A549 (cell line): Measurements from ENCODE around the gene HDHD5. TPM values are rescaled to one million over a fixed set of nuclear protein-coding genes. Genes with fewer than 3 reads are reported as not detected.

Experiments
- ATAC-seq, 2 experiments: fragments of 200-7000 bp in 1 of 2; fragments of >200 bp in 1 of 2; cut with Nextera tagmentation in 1 of 2; cut with Tn5 transposase in 1 of 2; 3 replicates each; pipeline versions ENCODE4 v1.8.0 to v1.9.1; 2018 to 2020; ENCODE audit warnings: mild to moderate bottlenecking in 1 of 2, moderate library complexity in 1 of 2
- CTCF ChIA-PET: fragments of 300-600 bp; sonication (Branson Sonifier 250); formaldehyde crosslinking; extraction: SDS; loops from one replicate; lab custom pipeline; 2021; ENCODE audit warnings: antibody characterized with exemption, inconsistent platforms; lab: Yijun Ruan, JAX
- POLR2A ChIA-PET: fragments of 350-600 bp; formaldehyde crosslinking; extraction: SDS; loops from one replicate; lab custom pipeline; 2021; ENCODE audit warnings: antibody characterized with exemption, inconsistent platforms; lab: Yijun Ruan, JAX
- DNase-seq, 2 experiments: peaks; one replicate each; pipeline versions ENCODE4 v3.0.0 to v3.0.0-alpha.2; 2011 to 2016; ENCODE audit warnings: low read depth in 1 of 2, low spot score in 1 of 2
- FAIRE-seq: peaks from 2 replicates; lab custom pipeline; 2011; peaks lifted over from hg19 to GRCh38; lab: Jason Lieb, UNC
- H3K27ac ChIP-seq, 2 experiments: fragments of >200 bp; sonication (Bioruptor Twin); formaldehyde crosslinking; 3 replicates each; pipeline ENCODE4 v1.5.1; 2016 to 2017
- H3K4me1 ChIP-seq: fragments of >200 bp; sonication (Bioruptor Twin); formaldehyde crosslinking; 3 replicates; pipeline ENCODE4 v1.6.1; 2016
- H3K4me2 ChIP-seq: fragments of >200 bp; sonication (Bioruptor Twin); formaldehyde crosslinking; 3 replicates; pipeline ENCODE4 v1.6.1; 2016
- H3K4me3 ChIP-seq: fragments of >200 bp; sonication (Bioruptor Twin); formaldehyde crosslinking; 3 replicates; pipeline ENCODE4 v1.5.1; 2016
- H3K9me3 ChIP-seq: fragments of >200 bp; sonication (Bioruptor Twin); formaldehyde crosslinking; 3 replicates; pipeline ENCODE4 v1.6.1; 2016
- CBX8 ChIP-seq: fragments of 200-600 bp; sonication (generic); IDR thresholded peaks from 2 replicates; pipeline ENCODE4 v1.6.1; 2016
- CHD4 ChIP-seq: fragments of 200-600 bp; sonication (generic); IDR thresholded peaks from 2 replicates; pipeline ENCODE4 v1.6.1; 2016; ENCODE audit warnings: antibody characterized with exemption, mild to moderate bottlenecking, borderline replicate concordance
- EHF ChIP-seq: fragments of 250-450 bp; sonication (Bioruptor Pico); IDR thresholded peaks from 2 replicates; pipeline ENCODE4 v1.5.0; 2020; ENCODE audit warnings: mild to moderate bottlenecking
- EHMT2 ChIP-seq: fragments of 200-600 bp; sonication (generic); IDR thresholded peaks from 2 replicates; pipeline ENCODE4 v1.6.1; 2016; ENCODE audit warnings: antibody characterized with exemption, low read depth, mild to moderate bottlenecking, moderate library complexity
- ESRRA ChIP-seq: fragments of 150-350 bp; IDR thresholded peaks from 2 replicates; pipeline ENCODE4 v1.6.1; 2014; ENCODE audit warnings: mild to moderate bottlenecking, low read length, borderline replicate concordance
- HDAC2 ChIP-seq: fragments of 200-600 bp; sonication (generic); IDR thresholded peaks from 2 replicates; pipeline ENCODE4 v1.6.1; 2016
- HES2 ChIP-seq: fragments of >200 bp; sonication (Bioruptor Twin); formaldehyde crosslinking; IDR thresholded peaks from 2 replicates; pipeline ENCODE4 v1.6.1; 2016
- HEYL ChIP-seq: fragments of 250-450 bp; sonication (Bioruptor Pico); IDR thresholded peaks from 2 replicates; pipeline ENCODE4 v1.8.0; 2021; ENCODE audit warnings: mild to moderate bottlenecking, moderate library complexity
- HOXB5 ChIP-seq: fragments of 250-450 bp; sonication (Bioruptor Pico); IDR thresholded peaks from 2 replicates; pipeline ENCODE4 v1.5.0; 2020; ENCODE audit warnings: mild to moderate bottlenecking, moderate library complexity
- JUN ChIP-seq, 2 experiments: fragments of >200 bp; sonication (Bioruptor Twin); formaldehyde crosslinking; IDR thresholded peaks; 2 replicates in 1 of 2; 3 replicates in 1 of 2; pipeline ENCODE4 v1.6.1; 2016 to 2017
- KDM1A ChIP-seq: fragments of 200-600 bp; sonication (generic); IDR thresholded peaks from 2 replicates; pipeline ENCODE4 v1.6.1; 2016; ENCODE audit warnings: low read depth, mild to moderate bottlenecking
- MAFK ChIP-seq: fragments of 450-650 bp; IDR thresholded peaks from 2 replicates; pipeline ENCODE4 v1.6.1; 2014; ENCODE audit not compliant: partially characterized antibody
- MYC ChIP-seq: IDR thresholded peaks from 2 replicates; pipeline ENCODE4 v1.6.1; 2012; ENCODE audit warnings: mild to moderate bottlenecking, inconsistent platforms, low read length, improper control_type of control experiment, borderline replicate concordance
- NR3C1 ChIP-seq: fragments of >200 bp; sonication (Bioruptor Twin); formaldehyde crosslinking; IDR thresholded peaks from 3 replicates; pipeline ENCODE4 v1.6.1; 2017
- POLR2A ChIP-seq: IDR thresholded peaks from 2 replicates; pipeline ENCODE4 v1.6.1; 2012; ENCODE audit warnings: mild to moderate bottlenecking, low read length
- SMC3 ChIP-seq: fragments of >200 bp; sonication (Bioruptor Twin); formaldehyde crosslinking; IDR thresholded peaks from 3 replicates; pipeline ENCODE4 v1.6.1; 2018; ENCODE audit warnings: inconsistent platforms
- TFCP2L1 ChIP-seq: fragments of 250-450 bp; sonication (Bioruptor Pico); IDR thresholded peaks from 2 replicates; pipeline ENCODE4 v1.5.0; 2021; ENCODE audit warnings: mild to moderate bottlenecking
- TP53 ChIP-seq: fragments of 250-450 bp; sonication (Bioruptor Pico); IDR thresholded peaks from 2 replicates; pipeline ENCODE4 v1.5.0; 2021; ENCODE audit warnings: mild to moderate bottlenecking, moderate library complexity
- USF2 ChIP-seq: fragments of 450-650 bp; IDR thresholded peaks from 2 replicates; pipeline ENCODE4 v1.6.1; 2014; ENCODE audit warnings: antibody characterized with exemption
- ZC3H11A ChIP-seq: fragments of 450-650 bp; IDR thresholded peaks from 2 replicates; pipeline ENCODE4 v1.6.1; 2014; ENCODE audit warnings: antibody characterized with exemption, mild to moderate bottlenecking
- ZSCAN20 ChIP-seq: fragments of 250-450 bp; sonication (Bioruptor Pico); IDR thresholded peaks from 2 replicates; pipeline ENCODE4 v1.8.0; 2022; ENCODE audit warnings: mild to moderate bottlenecking, moderate library complexity
- WGBS: methylation state at CpG from one replicate; pipeline ENCODE4 v1.1.6; 2017; ENCODE audit errors: missing lambda C conversion rate; 5-methylcytosine and 5-hydroxymethylcytosine counted together
- polyA plus RNA-seq, 4 experiments: library from polyadenylated mRNA; depleted of rRNA in 3 of 4; stranded (reverse); fragments of >200 nt; fragmentation: RNase III in 1 of 4; extraction: RNeasy Plus Mini Kit Qiagen cat#74134 plus additional on column Dnase treatment in 1 of 4; gene quantifications; 2 replicates in 3 of 4; 3 replicates in 1 of 4; pipeline ENCODE4 v1.2.3, GENCODE V29; 2011 to 2017
- TF ChIP-seq, protein P1 (sequence below): fragments of 200-600 bp; sonication (generic); IDR thresholded peaks from 2 replicates; pipeline ENCODE4 v1.6.1; 2016; ENCODE audit warnings: antibody characterized with exemption, mild to moderate bottlenecking, moderate library complexity
- TF ChIP-seq, protein P2 (sequence below): IDR thresholded peaks from 2 replicates; pipeline ENCODE4 v1.6.1; 2012
- TF ChIP-seq, protein P3 (sequence below): IDR thresholded peaks from 2 replicates; pipeline ENCODE4 v1.6.1; 2012

HDHD5 gene
- polyA plus RNA-seq, 2 of the 4 experiments (the other 2 are of a cell fraction), result 19.7 to 35.5 TPM

GRCh38 chr22:17194213-17194612 is 35.1 kb upstream of the HDHD5 start:
- no peak for ATAC-seq

GRCh38 chr22:17192186-17192585 is 33.1 kb upstream of the HDHD5 start:
- no peak overlapping the region for H3K4me3 ChIP-seq
- TF ChIP-seq, protein P1, sequence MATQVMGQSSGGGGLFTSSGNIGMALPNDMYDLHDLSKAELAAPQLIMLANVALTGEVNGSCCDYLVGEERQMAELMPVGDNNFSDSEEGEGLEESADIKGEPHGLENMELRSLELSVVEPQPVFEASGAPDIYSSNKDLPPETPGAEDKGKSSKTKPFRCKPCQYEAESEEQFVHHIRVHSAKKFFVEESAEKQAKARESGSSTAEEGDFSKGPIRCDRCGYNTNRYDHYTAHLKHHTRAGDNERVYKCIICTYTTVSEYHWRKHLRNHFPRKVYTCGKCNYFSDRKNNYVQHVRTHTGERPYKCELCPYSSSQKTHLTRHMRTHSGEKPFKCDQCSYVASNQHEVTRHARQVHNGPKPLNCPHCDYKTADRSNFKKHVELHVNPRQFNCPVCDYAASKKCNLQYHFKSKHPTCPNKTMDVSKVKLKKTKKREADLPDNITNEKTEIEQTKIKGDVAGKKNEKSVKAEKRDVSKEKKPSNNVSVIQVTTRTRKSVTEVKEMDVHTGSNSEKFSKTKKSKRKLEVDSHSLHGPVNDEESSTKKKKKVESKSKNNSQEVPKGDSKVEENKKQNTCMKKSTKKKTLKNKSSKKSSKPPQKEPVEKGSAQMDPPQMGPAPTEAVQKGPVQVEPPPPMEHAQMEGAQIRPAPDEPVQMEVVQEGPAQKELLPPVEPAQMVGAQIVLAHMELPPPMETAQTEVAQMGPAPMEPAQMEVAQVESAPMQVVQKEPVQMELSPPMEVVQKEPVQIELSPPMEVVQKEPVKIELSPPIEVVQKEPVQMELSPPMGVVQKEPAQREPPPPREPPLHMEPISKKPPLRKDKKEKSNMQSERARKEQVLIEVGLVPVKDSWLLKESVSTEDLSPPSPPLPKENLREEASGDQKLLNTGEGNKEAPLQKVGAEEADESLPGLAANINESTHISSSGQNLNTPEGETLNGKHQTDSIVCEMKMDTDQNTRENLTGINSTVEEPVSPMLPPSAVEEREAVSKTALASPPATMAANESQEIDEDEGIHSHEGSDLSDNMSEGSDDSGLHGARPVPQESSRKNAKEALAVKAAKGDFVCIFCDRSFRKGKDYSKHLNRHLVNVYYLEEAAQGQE, result no peak
- TF ChIP-seq ZSCAN20 (CRISPR knock-in tag) (no peak), JUN (IDR thresholded peaks at IDR 0.05) (no peak), KDM1A (no peak), ESRRA (no peak), EHMT2 (no peak), TFCP2L1 (CRISPR knock-in tag) (no peak), HDAC2 (no peak), EHF (CRISPR knock-in tag) (no peak), MYC (no peak), NR3C1 (no peak), USF2 (no peak)
- TF ChIP-seq, protein P2, sequence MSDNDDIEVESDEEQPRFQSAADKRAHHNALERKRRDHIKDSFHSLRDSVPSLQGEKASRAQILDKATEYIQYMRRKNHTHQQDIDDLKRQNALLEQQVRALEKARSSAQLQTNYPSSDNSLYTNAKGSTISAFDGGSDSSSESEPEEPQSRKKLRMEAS, result no peak
- no peak overlapping the region for H3K27ac ChIP-seq
- H3K9me3 ChIP-seq, result no peaks in the 10 kb centered on the region
- no peak overlapping the region for H3K4me2 ChIP-seq
- WGBS, result 69% methylated on average over 5 of the region's 5 CpGs
- DNase-seq (no peak), ATAC-seq (no peak), FAIRE-seq (no peak)
- CTCF ChIA-PET, result interaction anchor here (3.2 kb wide), 1 partner anchor 20 kb away, joined by 20 read pairs; no protein-coding TSS in a partner anchor
- 0 out of 3 replicates have a peak, but pooled peaks cover 4% of the 10 kb centered on the region for H3K4me1 ChIP-seq
- POLR2A ChIA-PET, result no interaction called here

More at GRCh38 chr22:17194213-17194612, 35.1 kb upstream of the HDHD5 start:
- TF ChIP-seq HOXB5 (no peak), CHD4 (no peak), TP53 (CRISPR knock-in tag) (no peak), MYC (no peak), MAFK (no peak), HES2 (no peak), CBX8 (no peak), SMC3 (no peak), POLR2A (no peak), HEYL (no peak), TFCP2L1 (CRISPR knock-in tag) (no peak), ZC3H11A (no peak)
- TF ChIP-seq, protein P3, sequence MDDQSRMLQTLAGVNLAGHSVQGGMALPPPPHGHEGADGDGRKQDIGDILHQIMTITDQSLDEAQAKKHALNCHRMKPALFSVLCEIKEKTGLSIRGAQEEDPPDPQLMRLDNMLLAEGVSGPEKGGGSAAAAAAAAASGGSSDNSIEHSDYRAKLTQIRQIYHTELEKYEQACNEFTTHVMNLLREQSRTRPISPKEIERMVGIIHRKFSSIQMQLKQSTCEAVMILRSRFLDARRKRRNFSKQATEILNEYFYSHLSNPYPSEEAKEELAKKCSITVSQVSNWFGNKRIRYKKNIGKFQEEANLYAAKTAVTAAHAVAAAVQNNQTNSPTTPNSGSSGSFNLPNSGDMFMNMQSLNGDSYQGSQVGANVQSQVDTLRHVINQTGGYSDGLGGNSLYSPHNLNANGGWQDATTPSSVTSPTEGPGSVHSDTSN, result no peak
- Histone ChIP-seq H3K27ac (no peak overlapping the region), H3K4me2 (no peak overlapping the region), H3K4me3 (no peak overlapping the region), H3K4me1 (0 out of 3 replicates have a peak, but pooled peaks cover 4% of the 10 kb centered on the region), H3K9me3 (no peaks in the 10 kb centered on the region)
- DNase-seq, result no peak
- WGBS, result 18% methylated on average over 2 of the region's 7 CpGs
- no peak for FAIRE-seq
- POLR2A ChIA-PET, result no interaction called here
- CTCF ChIA-PET, result no interaction called here
